GM18498 (cell line): ENCODE results near the gene ACE.

Source experiments
- ATAC-seq: cut with Tn5 transposase; IDR thresholded peaks from one replicate; pipeline ENCODE4 v1.9.1; 2021; ENCODE audit warnings: mild to moderate bottlenecking, moderate library complexity; ENCODE audit not compliant: unreplicated experiment

The ACE gene

DNA sequence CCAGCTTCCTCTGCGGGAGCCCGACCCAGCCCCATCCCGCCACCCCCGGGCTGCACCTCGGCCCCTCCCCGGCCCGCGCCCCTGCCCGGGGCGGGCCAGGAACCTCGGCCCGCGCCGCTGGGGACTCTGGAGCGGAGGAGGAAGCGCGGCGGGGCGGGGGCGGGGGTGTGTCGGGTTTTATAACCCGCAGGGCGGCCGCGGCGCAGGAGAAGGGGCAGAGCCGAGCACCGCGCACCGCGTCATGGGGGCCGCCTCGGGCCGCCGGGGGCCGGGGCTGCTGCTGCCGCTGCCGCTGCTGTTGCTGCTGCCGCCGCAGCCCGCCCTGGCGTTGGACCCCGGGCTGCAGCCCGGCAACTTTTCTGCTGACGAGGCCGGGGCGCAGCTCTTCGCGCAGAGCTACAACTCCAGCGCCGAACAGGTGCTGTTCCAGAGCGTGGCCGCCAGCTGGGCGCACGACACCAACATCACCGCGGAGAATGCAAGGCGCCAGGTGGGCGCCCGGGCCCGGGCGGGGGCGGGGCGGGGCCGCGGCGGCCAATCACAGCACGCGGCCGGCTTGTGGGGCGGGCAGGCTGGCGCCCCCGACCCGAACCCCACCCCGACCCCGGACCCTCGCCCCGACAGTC lies at the start of gene ACE:
ACE (plus strand) TSS at position 208 of the 626 bp plus-strand sequence; CDS start at position 242, 34 bp downstream.
- ATAC-seq = no peak

DNA sequence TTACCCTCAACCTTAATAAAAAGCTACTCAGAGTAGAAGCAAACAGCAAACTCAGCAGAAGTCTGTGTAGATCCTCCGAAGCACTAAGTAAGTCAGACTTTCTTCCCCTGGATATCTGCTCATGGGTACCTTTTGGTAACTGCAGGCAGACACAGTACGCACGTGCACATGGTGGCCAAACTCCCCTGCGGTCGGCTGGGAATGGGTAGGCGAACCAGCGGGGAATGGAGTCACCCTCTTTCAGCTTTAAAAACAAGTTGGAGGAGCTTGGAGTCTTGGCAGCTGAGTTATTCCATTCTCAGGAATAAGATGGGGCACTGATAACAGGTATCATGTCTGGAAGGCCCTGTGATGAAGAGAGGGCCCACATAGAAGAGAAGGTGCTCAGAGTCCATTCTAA lies 47.1 kb upstream of the ACE start:
- no peak for ATAC-seq

DNA sequence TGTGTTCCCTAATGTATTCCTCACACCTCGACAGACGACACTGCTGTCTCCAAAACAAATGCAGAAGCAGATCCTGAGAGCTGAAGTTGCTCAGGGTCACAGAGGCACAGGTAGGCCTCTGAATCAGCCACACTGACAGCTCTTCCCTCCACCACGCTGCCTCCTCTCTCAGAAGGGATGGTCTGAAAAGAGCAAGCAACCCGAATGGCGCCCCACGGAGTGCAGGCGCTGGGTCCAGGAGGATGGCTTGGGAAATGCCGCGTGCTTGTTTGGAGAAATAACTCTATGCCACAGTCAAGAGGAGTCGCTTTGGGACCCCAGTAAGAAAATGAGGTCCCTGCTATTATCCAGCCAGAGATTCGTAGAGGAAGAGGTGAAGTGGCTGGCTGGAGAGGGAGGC lies 46.6 kb upstream of the ACE start:
- ATAC-seq = no peak

DNA sequence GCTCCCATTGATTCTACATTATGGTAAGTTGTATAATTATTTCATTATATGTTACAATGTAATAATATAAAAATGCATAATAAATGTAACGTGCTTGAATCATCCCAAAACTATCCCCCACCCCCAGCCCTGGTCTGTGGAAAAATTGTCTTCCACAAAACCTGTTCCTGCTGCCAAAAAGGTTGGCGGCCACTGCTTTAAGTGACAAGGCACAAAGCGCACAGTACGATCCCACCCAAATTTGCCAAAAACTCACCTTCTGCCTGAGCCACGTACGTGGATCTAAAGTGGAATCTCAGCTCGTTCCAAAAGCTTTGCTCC lies 45.3 kb upstream of the ACE start:
- no peak for ATAC-seq

DNA sequence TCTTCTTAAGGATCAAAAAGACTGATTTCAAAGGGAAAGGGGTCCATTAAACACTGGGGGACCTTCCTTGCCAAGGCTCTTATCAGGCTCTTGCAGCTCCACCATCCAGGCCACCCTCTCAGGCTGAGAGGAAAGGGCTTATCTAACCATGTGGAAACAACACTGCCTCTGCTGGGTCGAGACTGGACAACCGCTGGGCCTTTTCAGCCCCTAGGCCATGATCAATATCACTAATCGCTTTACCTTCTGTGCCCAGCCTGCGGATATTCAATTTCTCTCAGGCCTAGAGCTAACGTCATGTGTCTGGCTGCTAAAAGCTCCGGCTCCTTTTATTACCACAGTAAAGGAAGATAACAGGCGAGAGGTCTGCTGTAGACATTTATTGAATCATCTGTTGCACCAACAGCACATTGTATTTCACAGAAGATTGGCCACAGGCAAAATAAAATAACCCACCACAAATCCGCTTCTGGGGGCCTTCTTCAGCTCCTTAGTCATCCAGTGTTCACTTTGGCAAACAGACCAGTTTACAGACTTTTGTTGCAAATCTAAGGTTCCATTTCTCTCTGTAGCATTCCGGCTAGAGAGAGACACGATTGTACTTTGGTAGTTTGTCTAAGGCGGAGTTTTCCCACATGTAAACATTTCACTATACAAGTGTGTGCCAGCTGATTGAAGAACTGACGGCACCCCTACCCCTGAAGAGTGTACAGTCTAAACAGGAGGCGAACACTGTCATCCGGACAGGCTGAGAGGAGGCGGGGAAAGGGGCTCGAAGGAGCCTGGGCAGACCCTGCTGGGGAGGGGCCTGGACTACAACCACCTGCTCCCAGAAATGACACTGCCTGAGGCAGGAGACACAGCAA lies 44.7 kb upstream of the ACE start:
- no peak for ATAC-seq

DNA sequence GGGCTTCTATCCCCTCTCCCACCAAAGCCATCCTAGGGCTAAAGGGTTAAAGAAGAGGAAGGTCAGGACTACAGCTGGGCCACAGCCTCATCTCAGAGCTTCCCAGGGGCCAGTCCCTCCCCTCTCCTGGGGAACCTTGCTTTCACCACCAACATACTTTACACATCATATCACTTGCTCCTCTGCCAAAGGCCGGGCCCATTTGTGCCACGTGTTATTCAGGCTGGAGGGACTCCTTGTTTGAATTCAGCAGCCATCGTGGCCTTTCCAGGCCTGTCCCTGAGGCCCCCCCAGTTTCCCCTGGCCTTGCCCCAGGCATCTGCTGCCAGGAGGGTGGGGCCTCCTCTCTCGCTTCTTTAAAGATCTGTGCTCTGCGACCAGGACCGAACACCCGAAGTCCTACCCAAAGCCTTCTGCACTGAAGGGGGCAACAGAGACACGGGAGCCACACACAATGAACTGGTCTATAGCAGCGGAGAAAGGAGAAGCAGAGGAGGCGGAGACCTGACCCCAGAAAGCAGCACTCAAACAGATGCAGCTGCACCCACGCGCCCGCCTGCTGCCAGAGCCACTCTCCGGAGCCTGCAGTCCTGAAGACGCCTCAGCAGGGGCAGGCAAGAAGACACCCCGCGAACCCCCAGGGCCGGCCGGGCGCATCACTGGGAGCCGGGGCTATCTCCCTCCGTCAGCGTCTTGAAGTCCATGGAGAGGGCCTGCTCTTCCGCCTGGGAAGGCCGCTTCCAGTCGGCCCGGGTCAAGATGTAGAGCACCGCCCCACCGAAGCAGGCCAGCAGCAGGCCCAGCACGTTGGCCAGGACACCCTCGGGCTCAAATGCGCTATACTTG lies 42.9 kb upstream of the ACE start:
- ATAC-seq = no peak

DNA sequence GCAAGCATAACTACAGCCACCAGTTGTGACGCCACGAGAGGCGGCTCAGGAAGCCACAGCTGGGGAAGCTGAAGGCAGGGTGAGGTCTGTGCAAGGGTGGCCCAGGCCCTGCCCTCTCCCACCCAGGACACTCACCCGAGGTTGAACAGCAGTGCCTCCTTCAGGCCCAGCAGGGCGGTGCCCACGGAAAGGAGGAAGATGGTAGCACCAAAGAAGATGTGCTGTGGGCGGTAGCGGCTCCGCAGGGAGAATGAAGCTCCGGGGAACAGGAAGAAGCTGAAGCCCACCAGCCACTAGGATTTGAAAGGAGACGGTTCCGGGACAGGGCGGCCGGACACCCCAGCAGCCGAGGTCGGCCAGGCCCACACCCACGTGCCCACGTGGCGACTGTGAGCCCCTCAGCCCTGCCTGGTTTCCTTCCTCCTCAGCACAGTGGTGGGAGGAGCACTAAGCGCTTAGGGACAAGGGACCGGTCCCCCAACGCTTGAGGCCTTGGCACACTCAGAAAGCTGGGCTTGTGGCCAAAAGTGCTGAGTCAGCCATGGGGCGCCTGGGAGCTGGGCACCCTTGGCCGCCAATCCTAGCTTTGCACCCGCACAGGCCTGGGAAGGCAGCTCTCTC lies 41.8 kb upstream of the ACE start:
- no peak for ATAC-seq

DNA sequence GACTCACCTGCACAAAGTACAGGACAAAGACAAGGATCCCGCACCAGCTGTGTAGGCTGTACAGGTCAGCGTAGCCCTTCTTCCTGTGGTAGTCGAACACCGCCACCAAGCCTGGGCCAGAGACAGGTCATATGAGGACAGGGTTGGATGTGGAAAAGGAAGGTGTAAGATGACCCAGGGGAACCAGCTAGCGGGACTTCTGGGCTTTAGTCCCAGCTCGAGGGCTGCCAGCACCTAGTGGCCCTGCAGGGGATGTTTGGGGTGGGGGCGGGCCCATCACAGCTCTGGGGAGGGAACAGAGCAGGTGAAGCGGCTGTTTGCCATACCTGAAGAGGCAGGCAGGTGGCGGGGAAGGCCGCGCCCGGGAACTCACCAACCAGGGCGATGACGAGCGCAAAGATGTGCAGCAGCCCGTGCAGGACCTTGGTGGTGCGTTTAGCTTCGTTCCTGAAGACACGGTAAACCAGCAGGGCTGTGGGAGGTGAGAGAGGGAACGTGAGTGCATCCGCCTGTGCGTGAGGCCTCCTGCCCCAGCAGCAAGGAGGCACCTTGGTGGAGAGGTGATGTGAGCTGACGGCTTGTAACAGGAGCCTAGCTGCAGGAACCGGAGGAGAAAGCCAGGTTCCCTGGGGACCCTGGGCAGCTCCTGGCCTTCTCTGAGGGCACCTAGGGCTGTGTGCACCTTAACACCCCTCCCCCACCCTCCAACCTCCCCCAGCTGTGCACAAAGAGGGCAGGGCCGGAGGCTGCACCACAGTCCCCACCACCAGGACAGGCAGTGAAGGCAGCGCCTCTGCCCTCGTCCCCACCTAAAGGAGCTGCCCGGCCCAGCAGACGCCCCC lies 41.0 kb upstream of the ACE start:
- no peak for ATAC-seq

DNA sequence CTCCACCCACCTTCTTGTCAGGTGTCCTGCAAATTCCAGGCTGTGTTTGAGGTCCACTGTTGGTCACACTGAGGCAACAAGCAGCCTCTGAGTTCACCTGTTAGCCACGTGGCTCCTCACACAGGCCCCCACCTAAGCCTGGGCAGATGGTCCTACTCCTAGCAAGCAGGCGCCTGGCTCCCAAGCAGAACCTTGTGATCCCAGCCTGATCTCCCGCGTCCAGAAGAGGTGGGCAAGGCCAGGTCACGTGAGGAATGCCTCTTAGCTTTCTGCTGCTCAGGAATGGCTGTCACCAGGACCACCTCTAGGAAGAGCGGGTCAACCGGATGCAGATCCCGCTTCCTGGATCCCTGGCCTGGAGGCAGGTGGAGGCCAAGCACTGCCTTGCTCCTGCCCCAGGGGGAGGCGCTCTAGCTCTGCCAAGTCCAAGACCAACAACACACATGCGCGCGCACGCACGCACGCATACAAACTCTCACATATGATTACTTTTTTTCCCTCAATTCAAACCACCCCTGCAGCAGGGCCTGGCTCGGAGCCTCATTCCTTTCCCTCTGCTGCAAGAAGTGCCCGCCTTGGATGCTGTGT lies 40.2 kb upstream of the ACE start:
- no peak for ATAC-seq

DNA sequence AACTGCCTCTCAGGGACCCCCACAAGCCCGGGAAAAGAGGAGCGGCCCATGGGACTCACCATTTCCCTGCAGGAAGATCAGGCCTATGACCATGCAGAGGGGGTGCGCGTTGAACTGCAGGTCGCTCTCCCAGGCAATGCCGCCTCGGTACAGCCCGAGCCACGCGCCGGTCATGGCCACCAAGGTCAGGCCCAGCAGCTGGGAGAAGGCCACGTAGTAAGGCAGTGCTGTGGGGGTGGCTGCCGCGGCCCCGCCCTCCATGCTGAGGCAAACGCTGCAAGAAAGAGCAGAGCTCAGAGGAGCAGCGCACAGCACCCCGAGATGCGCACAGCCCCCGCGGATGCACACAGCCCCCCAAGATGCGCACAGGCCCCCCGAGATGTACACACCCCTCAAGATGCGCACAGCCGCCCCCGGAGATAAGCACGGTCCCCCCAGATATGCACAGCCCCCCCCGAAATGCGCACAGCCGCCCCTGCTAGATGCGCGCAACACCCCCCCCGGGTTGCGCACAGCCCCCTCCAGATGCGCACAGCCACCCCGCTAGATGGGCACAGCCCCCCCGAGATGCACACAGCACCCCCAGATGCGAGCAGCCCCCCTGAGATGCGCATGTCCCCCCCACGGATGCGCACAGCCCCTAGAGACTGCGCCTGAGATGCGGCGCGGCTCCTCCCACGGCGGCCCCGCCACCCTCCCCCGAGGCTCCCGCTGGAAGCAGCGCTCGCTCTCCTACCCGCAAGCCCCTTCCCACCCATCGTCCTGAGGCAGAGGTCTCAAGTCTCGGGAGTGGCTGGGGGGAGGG lies 39.4 kb upstream of the ACE start:
- no peak for ATAC-seq

DNA sequence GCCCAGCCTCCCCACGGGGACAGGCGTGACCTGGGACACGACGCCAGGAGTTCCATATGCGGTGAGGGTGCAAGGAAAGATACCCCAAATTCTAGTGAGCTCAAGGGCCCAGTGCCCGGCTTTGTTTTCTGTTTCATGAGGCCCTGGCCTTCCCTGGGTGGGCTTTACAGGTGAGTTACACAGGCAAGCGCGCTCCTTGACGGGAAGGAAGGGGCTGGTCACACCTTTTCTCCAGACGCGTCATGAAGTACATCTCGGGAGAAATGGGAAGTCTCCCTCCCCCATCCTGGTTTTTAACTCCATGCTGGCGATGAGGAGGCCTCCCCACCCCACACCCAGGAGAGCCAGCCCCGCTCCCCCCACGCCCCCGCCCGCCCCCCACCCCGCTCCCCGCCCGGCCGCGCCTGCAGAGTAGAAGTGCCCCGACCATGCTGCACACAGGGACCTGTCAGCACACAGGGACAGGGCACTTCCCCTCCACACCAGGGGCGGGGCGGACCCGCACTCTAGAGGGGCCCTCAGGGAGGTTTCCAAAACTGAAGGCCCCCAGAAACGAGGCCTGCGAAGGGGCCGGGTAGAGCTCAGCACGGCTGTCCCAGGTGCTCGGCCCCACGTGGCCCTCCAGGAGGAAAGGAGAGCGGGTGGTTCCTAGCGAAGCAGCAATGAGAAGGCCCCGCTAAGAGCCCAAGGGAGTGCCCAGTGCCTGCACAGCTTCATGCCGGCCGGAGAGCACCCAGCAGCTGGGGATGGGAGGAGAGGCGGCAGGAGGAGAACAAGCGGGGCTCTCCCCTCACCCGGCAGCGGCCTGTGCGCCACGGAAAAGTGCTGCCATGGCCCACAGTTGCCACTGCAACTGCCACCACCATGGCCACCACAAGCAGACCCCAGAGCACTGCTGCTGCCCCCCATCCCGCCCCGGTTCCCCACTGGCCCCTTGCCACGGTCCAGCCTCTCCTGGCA lies 38.5 kb upstream of the ACE start:
- no peak for ATAC-seq

DNA sequence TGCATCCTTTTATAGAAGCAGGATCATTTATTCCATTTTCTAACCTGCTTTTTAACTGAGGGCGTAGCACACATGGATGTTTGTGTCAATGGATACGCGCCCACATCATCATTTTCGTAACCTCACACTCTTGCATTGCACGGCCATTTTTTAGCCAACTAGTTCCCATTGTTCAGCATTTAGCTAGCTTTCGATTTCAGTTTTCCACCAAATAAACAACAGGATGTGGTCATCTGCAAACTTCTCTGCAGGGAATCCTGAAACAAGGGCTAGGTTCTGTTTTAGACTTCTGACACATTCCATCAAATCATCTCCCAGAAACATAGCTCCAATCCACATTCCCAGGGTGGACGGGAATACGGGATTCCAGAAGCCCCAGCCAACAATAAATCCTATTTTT lies 37.2 kb upstream of the ACE start:
- no peak for ATAC-seq

DNA sequence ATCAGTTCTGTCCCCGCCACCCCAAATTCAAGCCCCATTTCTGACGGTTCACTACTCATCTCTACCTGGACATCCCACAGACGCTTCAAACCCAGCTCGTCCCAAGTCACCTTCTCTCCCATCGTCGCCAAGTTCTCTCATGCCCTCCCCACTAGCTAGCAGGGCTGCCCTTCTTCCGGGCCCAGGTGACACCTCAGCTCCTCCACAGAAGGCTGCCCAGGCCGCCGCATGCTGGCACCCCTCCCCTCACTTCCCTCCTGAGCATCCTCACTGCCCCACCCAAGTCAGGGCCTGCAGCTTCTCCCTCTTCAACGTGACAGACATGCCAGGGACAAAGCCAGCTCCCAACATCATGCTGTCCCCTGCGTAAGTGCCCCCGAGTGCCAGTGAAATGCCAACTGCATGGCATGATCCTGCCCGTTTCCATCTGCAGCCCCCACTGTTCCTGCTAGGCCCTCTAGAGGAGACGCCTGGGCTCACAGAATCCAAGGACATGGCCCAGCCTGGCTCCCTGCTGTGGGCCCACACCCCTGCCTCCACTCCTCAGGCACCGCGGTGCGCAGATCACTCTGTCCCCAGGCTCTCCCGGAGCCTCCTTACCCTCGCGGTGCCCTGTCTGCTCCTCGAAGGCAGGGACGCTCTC lies 36.6 kb upstream of the ACE start:
- no peak for ATAC-seq

DNA sequence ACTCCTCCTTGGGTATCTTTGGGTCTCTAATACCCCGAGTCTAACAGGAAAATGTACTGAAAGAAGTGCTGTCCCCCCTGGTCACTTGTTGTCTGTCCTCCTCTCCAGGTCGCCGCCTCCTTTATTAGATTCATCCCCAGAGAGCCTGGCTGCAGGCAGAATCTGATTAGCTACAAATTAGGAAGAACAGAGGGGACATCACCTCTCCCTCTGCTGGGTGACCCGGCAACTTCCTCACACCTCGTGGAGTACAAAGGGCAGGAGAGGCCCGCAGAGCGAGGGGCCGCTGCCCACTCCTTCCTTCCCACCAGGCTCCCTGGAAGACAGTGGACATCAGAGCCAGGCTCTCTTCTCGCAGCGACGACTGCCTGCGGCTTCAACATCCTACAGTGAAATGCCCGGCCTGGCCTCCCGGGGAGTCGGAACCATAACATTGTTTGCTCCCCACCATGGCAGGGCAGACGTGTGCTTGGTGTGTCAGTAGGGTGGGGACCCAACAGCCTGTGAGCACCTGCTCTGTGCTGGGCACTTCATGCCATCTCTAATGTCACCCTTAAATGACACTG lies 36.0 kb upstream of the ACE start:
- ATAC-seq = no peak

DNA sequence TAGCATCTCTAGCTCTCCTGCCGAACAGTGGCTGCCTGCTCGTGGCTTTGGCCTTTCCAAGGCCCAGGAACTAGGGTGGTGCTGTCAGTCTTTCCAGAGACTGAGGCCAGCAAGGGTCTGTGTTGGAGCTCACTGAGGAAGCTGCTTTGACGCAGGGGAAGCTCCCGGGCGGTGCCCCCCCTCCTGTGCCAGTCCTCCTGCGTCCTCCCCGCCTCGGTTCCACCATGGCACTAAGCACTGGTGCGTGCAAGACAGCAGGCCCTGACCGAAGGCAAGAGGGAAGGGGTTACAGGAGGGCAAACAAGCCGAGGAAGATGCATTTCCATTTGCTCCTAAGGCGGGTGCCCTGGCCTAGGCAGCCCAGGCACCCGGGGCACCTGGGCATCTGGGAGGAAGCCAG lies 35.2 kb upstream of the ACE start:
- no peak for ATAC-seq

DNA sequence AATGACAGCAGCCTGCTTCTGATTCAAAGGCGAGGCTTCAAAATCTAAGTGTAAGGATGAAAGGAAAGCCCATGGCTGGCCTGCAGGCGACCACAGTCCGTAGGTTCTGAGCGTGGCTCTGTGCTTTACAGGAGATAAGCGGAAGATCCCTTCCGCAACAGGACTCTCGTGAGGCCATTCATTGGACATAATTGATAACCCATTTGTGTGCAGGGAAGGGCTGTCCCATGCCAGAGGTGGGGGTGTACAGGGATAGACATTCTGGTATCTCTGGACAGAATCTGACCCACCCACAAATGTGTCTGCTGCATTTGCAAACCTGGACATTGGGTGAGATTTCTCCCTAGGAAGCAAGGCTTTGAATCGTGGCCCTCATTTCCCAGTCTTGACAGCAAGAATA lies 34.8 kb upstream of the ACE start:
- ATAC-seq = no peak

DNA sequence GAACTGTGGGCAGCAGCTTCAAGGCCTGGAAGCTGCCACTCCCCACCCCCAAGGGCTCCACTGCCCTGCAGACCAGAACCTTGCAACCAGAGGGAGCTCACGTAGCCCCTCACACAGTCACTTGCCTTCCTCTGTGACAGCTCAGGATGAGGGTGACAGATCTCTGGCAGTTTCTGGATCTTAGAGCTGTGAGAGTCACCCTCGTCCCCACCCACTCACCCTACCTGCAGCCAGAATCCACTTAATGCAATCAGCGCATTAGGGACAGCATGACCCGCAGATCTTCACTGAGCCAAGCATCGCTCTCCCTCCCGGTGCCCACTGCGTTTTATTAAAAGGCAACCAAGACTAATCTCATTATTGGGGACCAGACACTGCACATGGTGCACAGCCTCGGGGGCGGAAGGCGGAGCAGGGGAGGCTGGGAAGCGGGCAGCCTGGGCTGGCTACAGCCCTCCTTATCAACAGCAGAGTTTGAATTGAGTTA lies 34.3 kb upstream of the ACE start:
- no peak for ATAC-seq
